Neuron (in vitro differentiated cells): ENCODE data around the gene RASSF10.
"Not testable (repeated sequence)": the region's sequence is repeated elsewhere in the genome, so short reads cannot be mapped to it uniquely, and the experiment has no call there.

Experiments
- H2AFZ ChIP-seq: one replicate; pipeline ENCODE4 v1.6.1; 2013; ENCODE audit warnings: low read depth, mild to moderate bottlenecking, inconsistent platforms, low read length, moderate library complexity
- H3K27me3 ChIP-seq: one replicate; pipeline ENCODE4 v1.6.1; 2013; ENCODE audit warnings: low read length; ENCODE audit not compliant: insufficient read depth
- H3K36me3 ChIP-seq: one replicate; pipeline ENCODE4 v1.6.1; 2013; ENCODE audit warnings: low read length; ENCODE audit not compliant: insufficient read depth
- H3K4me1 ChIP-seq: one replicate; pipeline ENCODE4 v1.6.1; 2013; ENCODE audit warnings: low read length; ENCODE audit not compliant: insufficient read depth
- H3K4me3 ChIP-seq: 2 replicates; pipeline ENCODE4 v1.5.1; 2013; ENCODE audit warnings: mild to moderate bottlenecking, low read length, moderate library complexity
- H3K9me3 ChIP-seq: one replicate; pipeline ENCODE4 v1.6.1; 2013; ENCODE audit warnings: low read length

The RASSF10 gene

GRCh38 chr11:13040969-13041561 is 31.9 kb downstream of the RASSF10 start:
- H3K27me3 ChIP-seq: no peaks in the 10 kb centered on the region
- no peaks in the 10 kb centered on the region for H3K9me3 ChIP-seq
- no peaks in the 10 kb centered on the region for H3K36me3 ChIP-seq
- no peak overlapping the region for H2AFZ ChIP-seq
- no peak overlapping the region for H3K4me3 ChIP-seq
- H3K4me1 ChIP-seq: peaks cover 10% of the 10 kb centered on the region

GRCh38 chr11:13042873-13043342 is 33.8 kb downstream of the RASSF10 start:
- no peaks in the 10 kb centered on the region for H3K9me3 ChIP-seq
- no peak overlapping the region for H3K4me3 ChIP-seq
- no peaks in the 10 kb centered on the region for H3K27me3 ChIP-seq
- H3K36me3 ChIP-seq: no peaks in the 10 kb centered on the region
- no peak overlapping the region for H2AFZ ChIP-seq
- peaks cover 10% of the 10 kb centered on the region for H3K4me1 ChIP-seq

- no peaks in the 10 kb centered on the region for H3K27me3 ChIP-seq
- H2AFZ ChIP-seq: no peak overlapping the region
- H3K9me3 ChIP-seq: no peaks in the 10 kb centered on the region
- H3K36me3 ChIP-seq: no peaks in the 10 kb centered on the region
- peaks cover 10% of the 10 kb centered on the region for H3K4me1 ChIP-seq
- no peak overlapping the region for H3K4me3 ChIP-seq
These were observed 35.0 kb downstream of the RASSF10 start for GRCh38 chr11:13043912-13044628.

GRCh38 chr11:13045089-13045488 is 36.0 kb downstream of the RASSF10 start:
- not testable (repeated sequence) for H2AFZ ChIP-seq, H3K9me3 ChIP-seq, H3K27me3 ChIP-seq, H3K36me3 ChIP-seq, H3K4me3 ChIP-seq
- peaks cover 10% of the 10 kb centered on the region for H3K4me1 ChIP-seq

GRCh38 chr11:13045734-13046133 is 36.6 kb downstream of the RASSF10 start:
- H3K9me3 ChIP-seq: no peaks in the 10 kb centered on the region
- H3K4me3 ChIP-seq: no peak overlapping the region
- H3K4me1 ChIP-seq: peaks cover 10% of the 10 kb centered on the region
- no peak overlapping the region for H2AFZ ChIP-seq
- no peaks in the 10 kb centered on the region for H3K36me3 ChIP-seq
- H3K27me3 ChIP-seq: no peaks in the 10 kb centered on the region

GRCh38 chr11:13046637-13047570 is 37.8 kb downstream of the RASSF10 start:
- Histone ChIP-seq H3K4me3 (no peak overlapping the region), H3K4me1 (peaks cover 10% of the 10 kb centered on the region), H3K9me3 (no peaks in the 10 kb centered on the region), H3K27me3 (peaks cover 3% of the 10 kb centered on the region), H2AFZ (no peak overlapping the region), H3K36me3 (no peaks in the 10 kb centered on the region)

GRCh38 chr11:13047884-13048283 is 38.8 kb downstream of the RASSF10 start:
- no peaks in the 10 kb centered on the region for H3K36me3 ChIP-seq
- H2AFZ ChIP-seq: no peak overlapping the region
- H3K9me3 ChIP-seq: no peaks in the 10 kb centered on the region
- peaks cover 3% of the 10 kb centered on the region for H3K27me3 ChIP-seq
- no peak overlapping the region for H3K4me3 ChIP-seq
- peaks cover 8% of the 10 kb centered on the region for H3K4me1 ChIP-seq

- Histone ChIP-seq H3K4me3 (no peak overlapping the region), H2AFZ (no peak overlapping the region)
These were observed 42.1 kb downstream of the RASSF10 start for GRCh38 chr11:13051257-13051656.

GRCh38 chr11:13052130-13052571 is 43.0 kb downstream of the RASSF10 start:
- no peak overlapping the region for H2AFZ ChIP-seq

More at GRCh38 chr11:13051257-13051656, 42.1 kb downstream of the RASSF10 start:
- H3K9me3 ChIP-seq: no peaks in the 10 kb centered on the region
- H3K4me1 ChIP-seq: no peaks in the 10 kb centered on the region
- peaks cover 3% of the 10 kb centered on the region for H3K27me3 ChIP-seq
- no peaks in the 10 kb centered on the region for H3K36me3 ChIP-seq

GRCh38 chr11:13053255-13053917 is 44.3 kb downstream of the RASSF10 start:
- Histone ChIP-seq H3K36me3 (no peaks in the 10 kb centered on the region), H3K4me1 (no peaks in the 10 kb centered on the region), H3K27me3 (peaks cover 3% of the 10 kb centered on the region), H3K4me3 (no peak overlapping the region), H3K9me3 (no peaks in the 10 kb centered on the region), H2AFZ (no peak overlapping the region)

More at GRCh38 chr11:13052130-13052571, 43.0 kb downstream of the RASSF10 start:
- no peaks in the 10 kb centered on the region for H3K9me3 ChIP-seq
- H3K4me1 ChIP-seq: no peaks in the 10 kb centered on the region
- no peaks in the 10 kb centered on the region for H3K36me3 ChIP-seq
- no peak overlapping the region for H3K4me3 ChIP-seq
- H3K27me3 ChIP-seq: peaks cover 3% of the 10 kb centered on the region

- Histone ChIP-seq H2AFZ (no peak overlapping the region), H3K4me3 (no peak overlapping the region), H3K4me1 (no peaks in the 10 kb centered on the region), H3K36me3 (no peaks in the 10 kb centered on the region), H3K27me3 (peaks cover 3% of the 10 kb centered on the region), H3K9me3 (no peaks in the 10 kb centered on the region)
These were observed 45.2 kb downstream of the RASSF10 start for GRCh38 chr11:13054278-13054677.

GRCh38 chr11:13055200-13055599 is 46.1 kb downstream of the RASSF10 start:
- Histone ChIP-seq H3K4me1 (no peaks in the 10 kb centered on the region), H2AFZ (no peak overlapping the region), H3K36me3 (no peaks in the 10 kb centered on the region), H3K9me3 (no peaks in the 10 kb centered on the region), H3K4me3 (no peak overlapping the region), H3K27me3 (peaks cover 3% of the 10 kb centered on the region)
